ENCODE measurements around the gene MZT2B.
"Not testable (repeated sequence)": the region's sequence is repeated elsewhere in the genome, so short reads cannot be mapped to it uniquely, and the experiment has no call there.

MZT2B gene

DNA sequence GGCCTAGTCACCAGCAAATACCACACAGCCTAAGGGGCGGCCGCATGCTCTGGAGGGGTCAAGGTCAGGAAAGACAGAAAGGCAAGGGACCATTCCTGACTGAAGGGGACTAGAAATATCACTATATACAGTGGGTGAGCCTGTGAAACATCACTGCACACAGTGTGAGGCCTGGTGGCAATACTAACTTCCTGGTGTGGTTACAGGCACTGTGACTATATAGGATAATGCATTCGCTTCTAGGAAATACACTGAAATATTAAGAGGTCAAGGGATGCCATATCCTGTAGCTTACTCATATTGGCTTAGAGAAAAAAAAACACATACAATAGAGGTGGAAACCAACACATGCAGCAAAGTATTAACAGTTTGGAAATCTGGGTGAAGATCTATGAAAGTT is 12.9 kb upstream of the MZT2B start:
- not testable (repeated sequence) for H3K4me3 Mint-ChIP-seq; H3K27me3 Mint-ChIP-seq; H3K9me3 Mint-ChIP-seq; H3K27ac Mint-ChIP-seq (ENCODE audit: low read depth); H3K4me1 Mint-ChIP-seq; DNase-seq (ENCODE audit: low spot score in 2 of 2)
- peak; percentile 46 for ATAC-seq (replicated peaks; ENCODE audit: extremely low read depth, poor library complexity, severe bottlenecking)
- peaks cover 61% of the 10 kb centered on the region for H3K36me3 Mint-ChIP-seq (ENCODE audit: insufficient read depth)

DNA sequence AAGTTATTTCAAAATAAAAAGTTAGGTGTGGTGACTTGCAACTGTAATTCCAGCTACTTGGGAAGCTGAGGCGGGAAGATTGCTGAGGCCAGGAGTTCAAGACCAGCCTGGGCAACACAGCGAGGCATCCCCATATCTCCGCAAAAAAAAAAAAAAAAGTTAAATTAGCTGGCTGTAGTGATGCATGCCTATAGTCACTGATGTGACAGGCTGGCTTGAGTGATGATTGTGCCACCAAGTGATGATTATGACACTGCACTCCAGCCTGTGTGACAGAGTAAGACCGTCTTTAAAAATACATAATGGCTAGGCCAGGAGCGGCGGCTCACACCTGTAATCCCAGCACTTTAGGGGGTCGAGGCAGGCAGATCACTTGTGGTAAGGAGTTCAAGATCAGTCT is 12.2 kb upstream of the MZT2B start:
- no peaks in the 10 kb centered on the region for H3K27me3 Mint-ChIP-seq
- H3K9me3 Mint-ChIP-seq = no peaks in the 10 kb centered on the region
- no peak overlapping the region for H3K27ac Mint-ChIP-seq (ENCODE audit: low read depth)
- no peaks in the 10 kb centered on the region for H3K4me1 Mint-ChIP-seq
- no peak overlapping the region for H3K4me3 Mint-ChIP-seq
- peaks cover 56% of the 10 kb centered on the region for H3K36me3 Mint-ChIP-seq (ENCODE audit: insufficient read depth)
- DNase-seq (ENCODE audit: low spot score in 2 of 2) = no peak
- no peak for ATAC-seq (replicated peaks; ENCODE audit: extremely low read depth, poor library complexity, severe bottlenecking)

DNA sequence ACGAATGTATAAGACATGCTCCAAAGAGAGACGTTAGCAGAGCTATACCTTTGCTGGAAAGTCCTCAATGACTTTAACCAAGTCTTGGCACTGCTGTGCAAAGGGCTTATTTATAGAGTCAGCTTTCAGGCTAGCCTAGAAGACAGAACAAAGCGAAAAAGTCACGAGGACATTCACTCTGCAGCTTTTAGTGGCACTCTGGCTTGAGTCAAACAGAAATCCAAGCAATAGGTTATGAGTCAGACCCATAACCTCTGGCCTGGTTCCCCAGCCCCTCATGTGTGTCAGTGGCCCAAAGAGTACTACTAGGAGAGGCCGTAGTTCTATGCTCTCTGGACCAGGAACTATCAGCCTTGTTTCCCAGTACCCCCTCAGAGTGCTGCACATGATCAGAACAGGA is 7.2 kb upstream of the MZT2B start:
- not testable (repeated sequence) for H3K4me3 Mint-ChIP-seq

DNA sequence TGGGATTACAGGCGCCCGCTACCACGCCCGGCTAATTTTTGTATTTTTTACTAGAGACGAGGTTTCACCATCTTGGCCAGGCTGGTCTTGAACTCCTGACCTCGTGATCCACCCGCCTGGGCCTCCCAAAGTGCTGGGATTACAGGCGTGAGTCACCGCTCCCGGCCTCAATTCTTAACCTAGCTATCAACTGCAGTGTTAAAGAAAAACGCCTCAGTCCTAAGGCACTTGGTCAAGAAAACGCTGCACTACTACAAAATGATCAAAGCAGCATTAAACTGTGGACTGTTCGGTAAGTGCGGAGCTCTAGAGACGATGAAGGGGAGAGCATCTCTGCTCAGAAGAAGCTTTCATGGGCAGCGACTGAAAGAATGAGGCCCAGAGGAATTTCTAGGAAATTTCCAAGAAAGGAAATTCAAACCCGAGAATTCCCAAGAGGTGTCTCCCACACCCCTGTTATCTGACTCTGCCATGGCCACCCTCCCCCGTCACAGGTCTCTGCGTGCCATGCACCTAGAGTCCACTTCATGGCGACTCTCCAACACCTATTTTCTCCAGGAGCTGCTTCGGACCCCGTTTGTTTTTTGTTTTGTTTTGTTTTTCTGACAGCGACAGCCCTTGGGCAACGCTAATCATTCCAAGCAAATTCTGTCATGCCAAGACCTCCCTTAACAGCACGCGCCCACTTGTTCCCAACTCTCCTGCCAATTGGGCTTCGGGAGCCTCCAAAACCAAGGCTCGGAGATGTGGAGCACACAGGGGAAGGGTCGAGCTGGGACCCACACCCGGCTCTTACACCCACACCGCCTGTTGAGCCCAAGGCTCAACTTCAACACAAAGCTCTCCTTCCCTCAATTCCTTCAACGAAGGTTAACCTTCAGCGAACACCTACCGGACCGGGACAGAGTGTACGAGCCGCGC is 1.4 kb upstream of the MZT2B start:
- H3K4me3 Mint-ChIP-seq = peak overlapping the region; percentile 87
- peaks cover 25% of the 10 kb centered on the region for H3K4me1 Mint-ChIP-seq
- not testable (repeated sequence) for DNase-seq (ENCODE audit: low spot score in 2 of 2); H3K9me3 Mint-ChIP-seq; H3K27me3 Mint-ChIP-seq; ATAC-seq (replicated peaks; ENCODE audit: extremely low read depth, poor library complexity, severe bottlenecking)
- H3K36me3 Mint-ChIP-seq (ENCODE audit: insufficient read depth) = peaks cover 19% of the 10 kb centered on the region
- H3K27ac Mint-ChIP-seq (ENCODE audit: low read depth) = peak overlapping the region; percentile 85

More for the DNA sequence above, 7.2 kb upstream of the MZT2B start:
- H3K27ac Mint-ChIP-seq (ENCODE audit: low read depth); DNase-seq (ENCODE audit: low spot score in 2 of 2); H3K27me3 Mint-ChIP-seq; ATAC-seq (replicated peaks; ENCODE audit: extremely low read depth, poor library complexity, severe bottlenecking); H3K4me1 Mint-ChIP-seq; H3K9me3 Mint-ChIP-seq: not testable (repeated sequence)
- peaks cover 35% of the 10 kb centered on the region for H3K36me3 Mint-ChIP-seq (ENCODE audit: insufficient read depth)

DNA sequence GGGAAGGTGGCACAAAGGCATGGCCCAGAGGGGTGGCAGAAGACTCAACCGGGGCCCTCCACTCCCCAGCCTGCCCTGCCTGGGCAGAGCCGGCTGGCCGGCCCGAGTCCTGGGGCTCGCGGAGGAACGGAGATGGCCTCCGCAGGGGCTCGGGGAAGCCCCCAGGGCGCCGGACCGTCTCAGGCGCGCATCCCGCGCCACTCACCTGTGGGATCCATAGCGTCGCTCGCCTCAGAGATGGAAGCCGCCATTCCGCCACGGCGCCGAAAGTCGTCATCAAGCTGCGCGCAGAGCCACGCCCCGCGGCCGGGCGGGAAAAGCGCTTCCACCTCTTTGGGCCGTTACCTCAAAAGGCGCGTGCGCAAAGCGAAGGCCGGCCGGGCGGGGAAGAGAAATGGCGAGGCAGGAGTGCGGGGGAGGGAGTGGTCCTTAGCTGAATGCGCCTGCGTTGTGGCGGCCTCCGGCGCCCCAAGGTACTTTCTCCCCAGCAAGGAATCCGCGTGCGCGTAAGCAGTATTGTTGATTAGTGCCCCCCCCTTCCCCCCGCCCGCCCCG is 660 bp upstream of the MZT2B start, which contains the start of gene SMPD4:
Gene SMPD4, minus strand, starts transcription at position 278 of the 555 bp plus-strand sequence. CDS start 5,010 bp downstream, outside the sequence.
- peak within 1 kb of the TSS; percentile 85 for H3K27ac Mint-ChIP-seq (ENCODE audit: low read depth)
- peak; percentile 69 for ATAC-seq (replicated peaks; ENCODE audit: extremely low read depth, poor library complexity, severe bottlenecking)
- H3K4me1 Mint-ChIP-seq = peaks cover 25% of the 10 kb centered on the region
- H3K9me3 Mint-ChIP-seq = no peaks in the 10 kb centered on the region
- DNase-seq (ENCODE audit: low spot score in 2 of 2) = peak; percentile 97
- peak within 1 kb of the TSS; percentile 87 for H3K4me3 Mint-ChIP-seq
- H3K36me3 Mint-ChIP-seq (ENCODE audit: insufficient read depth) = peaks cover 19% of the 10 kb centered on the region
- no peaks in the 10 kb centered on the region for H3K27me3 Mint-ChIP-seq

DNA sequence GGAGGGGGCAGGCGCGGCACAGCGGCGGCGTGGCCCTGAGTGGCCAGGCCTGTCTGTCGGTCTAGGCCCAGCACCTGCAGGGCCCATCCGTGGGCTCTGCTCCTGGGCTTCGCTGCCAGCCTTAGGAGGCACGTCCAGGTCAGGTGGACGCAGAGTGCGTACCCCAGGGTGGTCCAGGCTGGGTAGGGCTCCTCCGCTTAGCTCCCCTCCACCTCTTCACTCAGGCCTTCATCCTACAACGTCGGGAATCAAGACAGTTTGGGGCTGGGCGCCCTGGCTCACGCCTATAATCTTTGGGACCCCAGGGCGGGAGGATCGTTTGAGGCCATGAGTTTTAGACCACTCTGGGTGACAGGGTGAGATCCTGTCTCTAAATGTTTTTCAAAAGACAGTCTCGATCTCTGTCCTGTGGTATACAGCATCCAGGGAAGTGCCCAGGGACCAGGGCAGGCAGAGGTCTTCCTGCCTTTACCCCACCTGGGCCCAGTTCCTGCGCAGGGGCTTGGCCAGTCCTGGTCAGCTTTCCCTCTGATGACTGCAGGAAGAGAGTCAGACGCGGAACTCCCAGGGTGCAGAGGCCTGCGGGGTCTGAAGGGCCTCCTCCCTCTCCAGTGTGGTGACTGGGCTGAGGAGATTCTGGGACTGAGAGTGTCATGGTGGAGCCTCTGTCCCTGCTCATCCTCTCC is 907 bp downstream of the MZT2B start:
- ATAC-seq (replicated peaks; ENCODE audit: extremely low read depth, poor library complexity, severe bottlenecking); H3K27me3 Mint-ChIP-seq; DNase-seq (ENCODE audit: low spot score in 2 of 2); H3K9me3 Mint-ChIP-seq: not testable (repeated sequence)
- peak overlapping the region; percentile 87 for H3K4me3 Mint-ChIP-seq
- H3K4me1 Mint-ChIP-seq = peaks cover 20% of the 10 kb centered on the region
- H3K27ac Mint-ChIP-seq (ENCODE audit: low read depth) = peak overlapping the region; percentile 85
- H3K36me3 Mint-ChIP-seq (ENCODE audit: insufficient read depth) = peaks cover 20% of the 10 kb centered on the region

DNA sequence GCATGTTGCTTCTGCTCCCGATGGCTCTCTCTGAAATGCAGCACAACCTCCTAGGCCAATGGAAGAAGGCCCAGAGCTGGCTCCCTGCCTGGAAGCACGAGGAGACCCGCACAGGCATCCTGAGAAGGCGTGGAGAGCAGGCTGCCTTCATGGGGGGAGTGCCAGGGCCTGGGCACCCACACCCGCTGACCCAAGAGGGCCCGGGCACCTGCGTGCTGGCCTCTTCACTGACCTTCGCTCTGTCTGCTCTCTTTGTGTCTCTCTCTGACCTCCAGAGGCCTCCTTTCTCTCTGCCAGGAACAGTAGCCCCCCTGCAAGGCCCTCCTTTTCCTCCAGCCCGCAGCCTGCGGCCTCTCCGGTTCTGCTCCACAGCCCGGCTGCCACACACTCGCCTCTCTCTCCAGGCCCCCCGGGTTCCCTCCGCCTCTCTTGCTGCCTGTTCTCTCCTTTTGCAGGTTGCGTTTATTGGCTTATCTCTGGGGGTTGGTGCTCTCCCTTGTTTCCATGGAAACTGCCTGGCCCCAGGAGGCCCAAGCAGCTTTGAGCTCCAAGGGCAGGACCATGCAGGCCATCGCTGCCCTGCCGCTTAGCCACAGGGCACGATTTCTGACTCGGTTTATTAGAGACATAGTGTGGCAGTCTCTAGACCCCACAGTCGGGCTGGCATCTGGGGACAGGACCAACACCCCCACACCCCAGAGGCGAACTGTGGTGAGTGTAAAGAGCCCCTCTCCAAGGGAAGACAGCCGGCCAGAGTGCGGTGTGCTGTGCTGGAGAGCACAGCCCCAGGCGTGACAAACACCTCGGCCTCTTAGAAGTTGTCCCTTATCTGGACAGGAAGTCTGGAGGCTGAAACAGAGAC is 1.7 kb downstream of the MZT2B start:
- no peaks in the 10 kb centered on the region for H3K27me3 Mint-ChIP-seq
- peaks cover 17% of the 10 kb centered on the region for H3K36me3 Mint-ChIP-seq (ENCODE audit: insufficient read depth)
- no peak for DNase-seq (ENCODE audit: low spot score in 2 of 2)
- no peak for ATAC-seq (replicated peaks; ENCODE audit: extremely low read depth, poor library complexity, severe bottlenecking)
- peak overlapping the region; percentile 87 for H3K4me3 Mint-ChIP-seq
- H3K9me3 Mint-ChIP-seq = no peaks in the 10 kb centered on the region
- H3K4me1 Mint-ChIP-seq = peaks cover 19% of the 10 kb centered on the region
- peak overlapping the region; percentile 85 for H3K27ac Mint-ChIP-seq (ENCODE audit: low read depth)

DNA sequence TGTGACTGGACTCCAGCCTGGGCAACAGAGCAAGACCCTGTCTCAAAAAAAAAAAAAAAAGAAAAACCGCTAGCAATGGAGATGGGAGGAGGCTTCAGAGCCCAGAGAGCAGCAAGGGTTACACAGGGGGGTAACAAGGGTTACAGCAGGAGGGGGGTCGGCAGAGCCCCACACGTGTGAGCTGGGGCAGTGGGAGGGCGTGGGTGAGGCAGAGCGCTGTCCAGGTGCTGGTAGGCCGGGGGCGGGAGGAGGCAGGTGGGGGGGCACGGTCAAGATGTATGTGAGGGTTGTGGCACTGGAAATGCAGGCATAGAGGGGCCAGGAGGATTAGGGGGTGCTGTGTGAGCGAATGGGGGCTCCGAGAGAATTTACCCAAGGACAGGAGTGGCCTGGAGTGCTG is 3.4 kb downstream of the MZT2B start:
- Mint-ChIP-seq H3K9me3 (no peaks in the 10 kb centered on the region), H3K4me1 (peaks cover 19% of the 10 kb centered on the region), H3K27ac (ENCODE audit: low read depth) (no peak overlapping the region), H3K27me3 (no peaks in the 10 kb centered on the region), H3K36me3 (ENCODE audit: insufficient read depth) (peaks cover 17% of the 10 kb centered on the region), H3K4me3 (no peak overlapping the region)
- DNase-seq (ENCODE audit: low spot score in 2 of 2) = no peak
- ATAC-seq (replicated peaks; ENCODE audit: extremely low read depth, poor library complexity, severe bottlenecking) = no peak

DNA sequence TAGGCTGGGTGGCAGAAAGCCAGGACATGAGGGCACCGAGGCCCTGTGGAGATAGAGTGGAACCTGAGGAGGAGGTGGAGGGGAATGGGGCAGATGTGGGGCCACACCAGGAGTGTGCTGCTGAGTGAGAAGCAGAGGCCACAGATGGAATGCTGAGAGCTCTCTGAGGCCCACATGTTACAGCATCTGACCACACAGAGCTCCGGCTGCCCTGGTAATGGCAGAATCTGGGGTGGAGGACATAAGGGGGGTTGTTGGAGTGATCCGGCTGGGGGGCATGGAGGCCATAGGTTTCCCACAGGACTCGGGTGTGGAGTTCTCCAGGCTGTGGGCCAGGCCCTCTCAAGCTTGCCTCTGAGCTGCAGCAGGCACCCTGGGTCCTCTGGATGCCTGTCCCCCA is 3.8 kb downstream of the MZT2B start:
- H3K27ac Mint-ChIP-seq (ENCODE audit: low read depth) = no peak overlapping the region
- no peaks in the 10 kb centered on the region for H3K27me3 Mint-ChIP-seq
- no peaks in the 10 kb centered on the region for H3K9me3 Mint-ChIP-seq
- no peak overlapping the region for H3K4me3 Mint-ChIP-seq
- no peak for ATAC-seq (replicated peaks; ENCODE audit: extremely low read depth, poor library complexity, severe bottlenecking)
- peaks cover 16% of the 10 kb centered on the region for H3K4me1 Mint-ChIP-seq
- DNase-seq (ENCODE audit: low spot score in 2 of 2) = no peak
- H3K36me3 Mint-ChIP-seq (ENCODE audit: insufficient read depth) = peaks cover 15% of the 10 kb centered on the region

DNA sequence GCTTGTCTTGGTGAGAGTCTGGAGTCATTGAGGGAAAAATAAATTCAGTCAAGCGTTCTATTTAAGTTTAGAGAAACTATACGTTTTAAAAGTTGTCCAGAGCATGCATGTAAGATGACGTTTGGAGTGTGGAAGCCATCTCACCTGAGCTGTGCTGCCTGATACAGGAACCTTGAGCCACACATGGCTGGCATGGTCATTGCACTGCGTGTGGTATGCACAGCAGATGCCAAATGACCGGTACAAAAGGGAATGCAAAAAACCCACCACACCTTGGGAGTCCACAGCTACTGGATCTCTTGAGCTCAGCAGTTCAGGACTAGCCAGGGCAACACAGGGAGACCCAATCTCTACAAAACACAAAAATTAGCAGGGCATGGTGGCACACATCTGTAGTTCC is 4.3 kb downstream of the MZT2B start:
- no peak for ATAC-seq (replicated peaks; ENCODE audit: extremely low read depth, poor library complexity, severe bottlenecking)
- Mint-ChIP-seq H3K36me3 (ENCODE audit: insufficient read depth) (peaks cover 10% of the 10 kb centered on the region), H3K4me1 (peaks cover 12% of the 10 kb centered on the region), H3K27ac (ENCODE audit: low read depth) (no peak overlapping the region), H3K4me3 (no peak overlapping the region), H3K9me3 (no peaks in the 10 kb centered on the region), H3K27me3 (no peaks in the 10 kb centered on the region)
- DNase-seq (ENCODE audit: low spot score in 2 of 2) = no peak

DNA sequence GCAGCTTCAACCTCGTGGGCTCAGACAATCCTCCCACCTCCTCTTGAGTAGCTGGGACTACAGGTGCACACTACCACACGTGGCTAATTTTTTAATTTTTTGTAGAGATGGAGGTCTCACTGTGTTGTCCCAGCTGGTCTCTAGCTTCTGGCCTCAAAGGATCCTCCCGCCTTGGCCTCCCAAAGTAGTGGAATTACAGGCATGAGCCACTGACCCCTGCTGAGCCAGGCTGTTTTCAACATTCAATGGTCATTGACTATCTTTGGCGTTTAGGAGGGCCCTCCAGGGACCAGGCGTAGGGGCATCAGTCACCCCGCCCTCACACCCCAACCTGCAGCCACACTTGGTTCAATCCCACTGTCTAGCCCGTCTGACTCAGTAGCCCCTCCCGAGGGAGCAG is 5.2 kb downstream of the MZT2B start:
- no peak overlapping the region for H3K27ac Mint-ChIP-seq (ENCODE audit: low read depth)
- no peaks in the 10 kb centered on the region for H3K9me3 Mint-ChIP-seq
- H3K4me1 Mint-ChIP-seq = peaks cover 12% of the 10 kb centered on the region
- peaks cover 5% of the 10 kb centered on the region for H3K36me3 Mint-ChIP-seq (ENCODE audit: insufficient read depth)
- H3K27me3 Mint-ChIP-seq = no peaks in the 10 kb centered on the region
- no peak overlapping the region for H3K4me3 Mint-ChIP-seq
- ATAC-seq (replicated peaks; ENCODE audit: extremely low read depth, poor library complexity, severe bottlenecking) (no peak), DNase-seq (ENCODE audit: low spot score in 2 of 2) (no peak)
